RWPE1 (cell line): Measurements from ENCODE around the gene TMEM222.

Source experiments
- CTCF ChIA-PET: fragments of 350-600 bp; sonication (Branson Sonifier 250); formaldehyde crosslinking; extraction: SDS; loops from one replicate; lab custom pipeline; 2021; lab: Yijun Ruan, JAX
- POLR2A ChIA-PET: fragments of 400-600 bp; formaldehyde crosslinking; extraction: SDS; loops from one replicate; lab custom pipeline; 2020; ENCODE audit warnings: antibody characterized with exemption; ENCODE audit not compliant: low non-redundant PET; lab: Yijun Ruan, JAX
- DNase-seq: peaks from one replicate; pipeline ENCODE4 v3.0.0; 2012; ENCODE audit warnings: low spot score
- H3K27ac ChIP-seq: fragments of 450-650 bp; 2 replicates; pipeline ENCODE4 v1.5.1; 2017
- CTCF ChIP-seq: fragments of 450-650 bp; conservative IDR thresholded peaks from 2 replicates; pipeline ENCODE4 v1.5.1; 2017; ENCODE audit warnings: low read depth, mild to moderate bottlenecking

Gene TMEM222

GRCh38 chr1:27374362-27375086, 52.6 kb downstream of the TMEM222 start, which contains the start of gene FCN3:
Gene FCN3 (minus strand): TSS chr1:27374824. CDS start chr1:27374818, 6 bp downstream.
- POLR2A ChIA-PET: no interaction called here
- DNase-seq: no peak
- no peak within 1 kb of the TSS for H3K27ac ChIP-seq
- CTCF ChIA-PET: interaction anchor here (0.6 kb wide), 1 partner anchor 26 kb away, joined by 3 read pairs; no protein-coding TSS in a partner anchor
- TF ChIP-seq CTCF: no peak

- CTCF ChIA-PET: interaction anchor here (0.6 kb wide), 1 partner anchor 82 kb away, joined by 4 read pairs; no protein-coding TSS in a partner anchor
- POLR2A ChIA-PET: interaction anchor here (1.1 kb wide), 1 partner anchor 13 kb away, joined by 3 read pairs; no protein-coding TSS in a partner anchor
- TF ChIP-seq CTCF: no peak
- H3K27ac ChIP-seq: peak overlapping the region; percentile 78
- no peak for DNase-seq
These were observed 56.0 kb downstream of the TMEM222 start for GRCh38 chr1:27377760-27378495.

GRCh38 chr1:27379564-27380122, 57.7 kb downstream of the TMEM222 start:
- no peak for TF ChIP-seq CTCF
- H3K27ac ChIP-seq: peak overlapping the region; percentile 78
- POLR2A ChIA-PET: interaction anchor here (1.1 kb wide), 1 partner anchor 13 kb away, joined by 4 read pairs; the partner anchor contains the start of gene MAP3K6
- CTCF ChIA-PET: interaction anchor here (0.8 to 1.4 kb wide), 2 partner anchors 16 to 83 kb away, joined by 3 read pairs; no protein-coding TSS in a partner anchor
- DNase-seq: no peak

GRCh38 chr1:27380224-27380623, 58.3 kb downstream of the TMEM222 start:
- CTCF ChIA-PET: interaction anchor here (1.4 kb wide), 1 partner anchor 15 kb away, joined by 3 read pairs; no protein-coding TSS in a partner anchor
- peak overlapping the region; percentile 78 for H3K27ac ChIP-seq
- no peak for DNase-seq
- no peak for TF ChIP-seq CTCF
- POLR2A ChIA-PET: interaction anchor here (1.1 kb wide), 1 partner anchor 13 kb away, joined by 4 read pairs; the partner anchor contains the start of gene MAP3K6

- TF ChIP-seq CTCF: no peak
- H3K27ac ChIP-seq: peak overlapping the region; percentile 78
- ChIA-PET CTCF (interaction anchor here (0.7 to 2.7 kb wide), 3 partner anchors 15 to 374 kb away, joined by 3 to 15 read pairs (median 12); no protein-coding TSS in a partner anchor), POLR2A (interaction anchor here (0.6 kb wide), 2 partner anchors 14 to 72 kb away, joined by 3 to 4 read pairs; no protein-coding TSS in a partner anchor)
- no peak for DNase-seq
These were observed 59.1 kb downstream of the TMEM222 start for GRCh38 chr1:27380766-27381733.
